ENCODE data around the gene POLR1D. TPM values are rescaled to one million over a fixed set of nuclear protein-coding genes. Genes with fewer than 3 reads are reported as not detected.

The POLR1D gene
- total RNA-seq, 1 donor from 2014 or later: 140 TPM

DNA sequence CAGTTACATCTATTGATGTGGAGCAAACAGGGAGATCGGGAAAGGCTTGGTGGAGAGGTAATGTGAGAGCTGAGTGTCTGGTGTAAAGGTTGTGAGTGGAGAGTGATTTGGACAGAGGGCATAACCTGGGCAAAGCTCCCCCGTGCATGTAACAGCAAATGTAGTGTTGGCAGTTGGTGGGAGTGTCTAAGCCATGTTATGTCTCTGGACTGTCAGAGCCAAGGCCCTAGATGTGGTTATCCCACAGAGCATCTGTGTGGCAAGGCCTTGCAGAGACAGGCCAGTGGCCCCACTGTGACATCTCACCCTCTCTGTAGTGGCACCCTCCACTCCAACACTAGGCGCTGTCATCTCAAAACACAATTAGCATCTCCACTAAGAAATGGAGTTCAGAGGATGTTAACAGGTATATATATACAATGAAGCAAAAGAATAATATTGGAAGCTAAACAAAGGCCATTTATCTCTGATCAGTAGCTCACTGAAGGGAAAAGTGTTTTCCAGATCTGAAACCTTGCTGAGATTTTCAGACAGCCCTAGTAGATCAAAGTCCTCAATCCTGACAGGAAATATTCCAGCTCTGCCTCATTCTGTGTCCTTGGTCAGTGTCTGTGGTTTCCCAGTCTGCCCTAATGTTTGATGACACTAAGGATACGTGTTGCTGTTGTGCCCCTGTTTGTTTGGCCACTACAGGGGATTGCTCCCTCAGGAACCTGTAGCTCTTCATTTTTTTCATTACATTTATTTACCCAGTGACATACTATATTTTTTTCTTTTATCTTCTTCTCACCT, 20.2 kb downstream of the POLR1D start:
- no peak for FAIRE-seq
- H3K36me3 ChIP-seq (ENCODE audit: control insufficient read depth, insufficient read depth, low read length): no peaks in the 10 kb centered on the region
- TF ChIP-seq, protein P1, sequence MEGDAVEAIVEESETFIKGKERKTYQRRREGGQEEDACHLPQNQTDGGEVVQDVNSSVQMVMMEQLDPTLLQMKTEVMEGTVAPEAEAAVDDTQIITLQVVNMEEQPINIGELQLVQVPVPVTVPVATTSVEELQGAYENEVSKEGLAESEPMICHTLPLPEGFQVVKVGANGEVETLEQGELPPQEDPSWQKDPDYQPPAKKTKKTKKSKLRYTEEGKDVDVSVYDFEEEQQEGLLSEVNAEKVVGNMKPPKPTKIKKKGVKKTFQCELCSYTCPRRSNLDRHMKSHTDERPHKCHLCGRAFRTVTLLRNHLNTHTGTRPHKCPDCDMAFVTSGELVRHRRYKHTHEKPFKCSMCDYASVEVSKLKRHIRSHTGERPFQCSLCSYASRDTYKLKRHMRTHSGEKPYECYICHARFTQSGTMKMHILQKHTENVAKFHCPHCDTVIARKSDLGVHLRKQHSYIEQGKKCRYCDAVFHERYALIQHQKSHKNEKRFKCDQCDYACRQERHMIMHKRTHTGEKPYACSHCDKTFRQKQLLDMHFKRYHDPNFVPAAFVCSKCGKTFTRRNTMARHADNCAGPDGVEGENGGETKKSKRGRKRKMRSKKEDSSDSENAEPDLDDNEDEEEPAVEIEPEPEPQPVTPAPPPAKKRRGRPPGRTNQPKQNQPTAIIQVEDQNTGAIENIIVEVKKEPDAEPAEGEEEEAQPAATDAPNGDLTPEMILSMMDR (IDR thresholded peaks at IDR 0.05; ENCODE audit: insufficient read depth, low read length, severe bottlenecking): no peak
- no peak overlapping the region for H3K4me3 ChIP-seq (ENCODE audit: low read depth, low read length)
- no peak for DNase-seq (ENCODE audit: low read depth)
- H3K27me3 ChIP-seq (ENCODE audit: control insufficient read depth, insufficient read depth, low read length): no peaks in the 10 kb centered on the region

DNA sequence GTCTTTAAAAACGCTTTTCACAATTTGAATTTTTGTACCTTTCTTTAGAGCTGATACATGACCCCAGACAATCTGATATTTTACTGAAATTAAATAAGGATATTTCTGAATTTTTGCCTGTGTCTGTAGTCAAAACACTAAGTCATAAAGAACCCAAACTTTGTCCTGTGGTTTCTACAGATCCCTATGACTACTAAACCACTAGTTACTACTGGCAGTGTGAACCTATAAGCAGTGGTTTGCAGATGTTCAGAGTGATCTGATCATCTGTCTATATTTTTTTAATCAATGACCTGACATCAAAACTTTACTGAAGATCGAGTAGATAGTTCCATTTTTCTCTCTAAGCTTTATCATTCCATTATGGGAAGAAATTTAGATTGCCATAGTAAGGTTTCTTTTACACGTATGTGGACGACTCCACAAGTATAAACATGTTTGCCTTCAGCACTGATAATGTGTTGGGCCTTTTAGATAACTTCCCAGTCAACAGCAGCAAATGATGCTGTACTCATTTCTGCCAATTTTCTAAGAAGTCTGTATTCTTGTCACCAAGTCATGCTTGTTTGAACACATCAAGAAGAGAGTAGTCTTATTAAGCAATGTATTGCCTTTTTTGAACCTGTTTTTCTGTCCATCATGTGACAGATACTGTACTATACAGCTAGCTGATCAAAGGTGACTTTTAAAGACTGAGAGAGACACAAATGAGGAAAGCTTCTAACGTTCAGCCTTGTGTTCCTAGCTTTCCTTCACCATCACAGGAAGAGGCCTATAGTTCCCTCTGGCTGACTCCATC, 21.8 kb downstream of the POLR1D start:
- H3K4me3 ChIP-seq (ENCODE audit: low read depth, low read length): no peak overlapping the region
- DNase-seq (ENCODE audit: low read depth): peak; percentile 80
- H3K36me3 ChIP-seq (ENCODE audit: control insufficient read depth, insufficient read depth, low read length): peaks cover 2% of the 10 kb centered on the region
- TF ChIP-seq, protein P1 (IDR thresholded peaks at IDR 0.05; ENCODE audit: insufficient read depth, low read length, severe bottlenecking): no peak
- no peaks in the 10 kb centered on the region for H3K27me3 ChIP-seq (ENCODE audit: control insufficient read depth, insufficient read depth, low read length)
- FAIRE-seq: no peak

DNA sequence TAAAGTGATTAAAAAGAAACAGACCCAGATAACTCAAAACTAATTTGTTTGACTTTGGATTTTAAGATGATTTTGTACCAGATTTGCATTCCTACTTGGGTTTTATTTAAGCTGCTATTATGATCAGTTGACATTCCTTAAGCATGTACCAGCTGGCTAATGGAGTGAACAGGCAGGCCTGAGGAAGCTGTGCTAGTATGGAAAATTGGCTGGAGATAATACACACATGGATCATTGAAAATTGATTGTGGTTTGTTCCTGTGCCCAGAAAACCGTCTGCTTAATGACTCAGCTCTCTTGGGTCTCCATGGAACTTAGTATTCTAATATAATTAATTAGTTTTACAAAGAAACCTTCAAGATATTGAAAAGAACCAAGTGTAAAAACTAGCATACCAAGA, 22.6 kb downstream of the POLR1D start:
- H3K4me3 ChIP-seq (ENCODE audit: low read depth, low read length): no peak overlapping the region
- no peaks in the 10 kb centered on the region for H3K27me3 ChIP-seq (ENCODE audit: control insufficient read depth, insufficient read depth, low read length)
- DNase-seq (ENCODE audit: low read depth) (peak; percentile 85), FAIRE-seq (no peak)
- H3K36me3 ChIP-seq (ENCODE audit: control insufficient read depth, insufficient read depth, low read length): peaks cover 4% of the 10 kb centered on the region
- TF ChIP-seq, protein P1 (IDR thresholded peaks at IDR 0.05; ENCODE audit: insufficient read depth, low read length, severe bottlenecking): no peak

DNA sequence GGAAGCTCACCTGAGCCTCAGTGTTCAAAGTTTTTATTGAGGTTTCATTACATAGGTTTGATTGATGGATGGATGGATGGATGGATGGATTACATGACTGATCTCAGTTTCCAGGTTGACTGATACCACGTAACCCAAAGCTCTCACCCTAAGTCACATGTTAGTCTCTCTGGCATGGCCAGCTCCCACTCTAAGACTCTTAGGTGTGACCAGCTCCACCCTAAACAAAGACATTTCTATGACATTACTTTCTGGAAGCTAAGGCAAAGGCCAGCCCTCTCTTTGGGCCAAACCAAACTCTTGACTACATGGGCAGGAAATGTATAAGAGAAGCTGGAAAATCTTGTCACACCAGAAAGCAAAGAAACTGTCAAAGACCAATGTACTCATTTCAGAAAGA, 28.6 kb downstream of the POLR1D start:
- Histone ChIP-seq H3K36me3 (ENCODE audit: control insufficient read depth, insufficient read depth, low read length) (peaks cover 11% of the 10 kb centered on the region), H3K4me3 (ENCODE audit: low read depth, low read length) (no peak overlapping the region), H3K27me3 (ENCODE audit: control insufficient read depth, insufficient read depth, low read length) (no peaks in the 10 kb centered on the region)
- DNase-seq (ENCODE audit: low read depth): no peak
- TF ChIP-seq, protein P1 (IDR thresholded peaks at IDR 0.05; ENCODE audit: insufficient read depth, low read length, severe bottlenecking): no peak
- peak; percentile 70 for FAIRE-seq

DNA sequence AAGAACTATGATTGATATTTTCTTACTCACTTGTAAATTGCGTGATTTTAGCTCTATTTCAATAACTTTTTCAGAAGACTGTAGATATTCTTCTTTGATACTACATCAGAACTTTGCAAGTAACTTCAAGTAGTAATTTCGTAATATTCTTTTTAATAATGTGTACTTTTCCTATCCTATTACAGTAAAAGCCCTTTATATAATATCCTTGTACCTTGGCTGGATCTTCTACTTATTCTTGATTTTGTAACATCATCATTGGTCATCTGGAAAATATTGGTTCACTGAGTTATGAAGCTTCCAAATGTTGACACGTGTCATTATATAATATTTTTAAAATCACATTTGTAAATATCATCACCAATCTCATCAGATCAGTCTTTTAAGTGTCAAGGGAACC, 32.4 kb downstream of the POLR1D start:
- TF ChIP-seq, protein P1 (IDR thresholded peaks at IDR 0.05; ENCODE audit: insufficient read depth, low read length, severe bottlenecking): no peak
- FAIRE-seq (no peak), DNase-seq (ENCODE audit: low read depth) (no peak)
- Histone ChIP-seq H3K4me3 (ENCODE audit: low read depth, low read length) (no peak overlapping the region), H3K27me3 (ENCODE audit: control insufficient read depth, insufficient read depth, low read length) (no peaks in the 10 kb centered on the region), H3K36me3 (ENCODE audit: control insufficient read depth, insufficient read depth, low read length) (peaks cover 7% of the 10 kb centered on the region)

All from bronchial epithelial cell (primary cell).